IMR-90 (cell line): ENCODE results near the gene BFAR. TPM values are rescaled to one million over a fixed set of nuclear protein-coding genes. Genes with fewer than 3 reads are reported as not detected.

Experiments used
- ATAC-seq: fragments of 200-7000 bp; cut with Tn5 transposase; 2 replicates; pipeline ENCODE4 v1.9.1; 2020; ENCODE audit warnings: low read depth, mild to moderate bottlenecking, moderate library complexity
- BruUV-seq: library from RNA; stranded (reverse); fragments of 400-500 nt; replicated peaks from 2 replicates; lab custom pipeline; 2021; lab: Mats Ljungman, UMichigan
- CTCF ChIA-PET: fragments of 300-600 bp; formaldehyde crosslinking; extraction: SDS; loops from one replicate; lab custom pipeline; 2021; ENCODE audit warnings: antibody characterized with exemption; lab: Yijun Ruan, JAX
- POLR2A ChIA-PET: fragments of 300-600 bp; sonication (Branson Sonifier 250); formaldehyde crosslinking; loops from one replicate; lab custom pipeline; 2022; ENCODE audit warnings: antibody characterized with exemption; ENCODE audit not compliant: unreplicated experiment; lab: Charles Lee
- DNase-seq: peaks from one replicate; pipeline ENCODE4 v3.0.0; 2013
- H2AFZ ChIP-seq: replicated peaks from 2 replicates; pipeline ENCODE3; 2013; ENCODE audit warnings: low read length, mild to moderate bottlenecking; ENCODE audit not compliant: poor library complexity
- H2AK5ac ChIP-seq: 2 replicates; pipeline ENCODE4 v1.6.1; 2013; ENCODE audit warnings: low read depth, low read length, inconsistent platforms
- H2AK9ac ChIP-seq: replicated peaks from 2 replicates; pipeline ENCODE3; 2013; ENCODE audit warnings: mild to moderate bottlenecking, low read depth, low read length, moderate library complexity; ENCODE audit not compliant: poor library complexity
- H2BK120ac ChIP-seq: 2 replicates; pipeline ENCODE4 v1.6.1; 2013; ENCODE audit warnings: low read depth, low read length, inconsistent platforms
- H2BK15ac ChIP-seq: 3 replicates; pipeline ENCODE4 v1.6.1; 2013; ENCODE audit warnings: low read depth, low read length, inconsistent platforms
- H2BK20ac ChIP-seq: 2 replicates; pipeline ENCODE4 v1.6.1; 2013; ENCODE audit warnings: low read depth, mild to moderate bottlenecking, inconsistent platforms, low read length, moderate library complexity
- H2BK5ac ChIP-seq: 2 replicates; pipeline ENCODE4 v1.6.1; 2013; ENCODE audit warnings: mild to moderate bottlenecking, low read depth, low read length, inconsistent platforms; ENCODE audit not compliant: poor library complexity, severe bottlenecking
- H3K14ac ChIP-seq: replicated peaks from 2 replicates; pipeline ENCODE4 v1.6.1; 2013; ENCODE audit warnings: low read depth, low read length, inconsistent platforms
- H3K18ac ChIP-seq: 2 replicates; pipeline ENCODE4 v1.6.1; 2013; ENCODE audit warnings: low read depth, low read length, control low read depth
- H3K23ac ChIP-seq: 2 replicates; pipeline ENCODE4 v1.6.1; 2013; ENCODE audit warnings: low read depth, low read length, inconsistent platforms
- H3K27ac ChIP-seq: 2 replicates; pipeline ENCODE4 v1.5.1; 2013; ENCODE audit warnings: mild to moderate bottlenecking, control low read depth, low read length; ENCODE audit not compliant: insufficient read depth
- H3K27me3 ChIP-seq: 2 replicates; pipeline ENCODE4 v1.6.1; 2013; ENCODE audit warnings: low read length; ENCODE audit not compliant: control insufficient read depth, insufficient read depth
- H3K36me3 ChIP-seq: 2 replicates; pipeline ENCODE4 v1.6.1; 2013; ENCODE audit warnings: low read length, mixed read lengths; ENCODE audit not compliant: control insufficient read depth, insufficient read depth
- H3K4ac ChIP-seq: 2 replicates; pipeline ENCODE4 v1.6.1; 2013; ENCODE audit warnings: low read depth, low read length, inconsistent platforms
- H3K4me1 ChIP-seq: 2 replicates; pipeline ENCODE4 v1.6.1; 2013; ENCODE audit warnings: low read length, mixed read lengths; ENCODE audit not compliant: control insufficient read depth, insufficient read depth
- H3K4me2 ChIP-seq: 2 replicates; pipeline ENCODE4 v1.6.1; 2013; ENCODE audit warnings: low read depth, mild to moderate bottlenecking, control low read depth, low read length, moderate library complexity
- H3K4me3 ChIP-seq: 2 replicates; pipeline ENCODE4 v1.5.1; 2013; ENCODE audit warnings: low read depth, mild to moderate bottlenecking, control low read depth, low read length, moderate library complexity; ENCODE audit not compliant: insufficient read depth
- H3K56ac ChIP-seq: 2 replicates; pipeline ENCODE4 v1.6.1; 2013; ENCODE audit warnings: low read length, inconsistent platforms; ENCODE audit not compliant: insufficient read depth; ENCODE audit errors: extremely low read depth
- H3K79me1 ChIP-seq, 2 experiments: 2 replicates each; pipeline ENCODE4 v1.6.1; 2013; ENCODE audit warnings: low read length in 2 of 2, inconsistent platforms in 1 of 2, low read depth in 1 of 2
- H3K9ac ChIP-seq: 2 replicates; pipeline ENCODE4 v1.6.1; 2013; ENCODE audit warnings: low read depth, low read length, control low read depth
- H3K9me1 ChIP-seq: 2 replicates; pipeline ENCODE4 v1.6.1; 2013; ENCODE audit warnings: low read length, inconsistent platforms; ENCODE audit not compliant: insufficient read depth
- H3K9me3 ChIP-seq: 2 replicates; pipeline ENCODE4 v1.6.1; 2013; ENCODE audit warnings: low read length; ENCODE audit not compliant: control insufficient read depth, insufficient read depth
- H4K20me1 ChIP-seq: 2 replicates; pipeline ENCODE4 v1.6.1; 2013; ENCODE audit warnings: low read length, inconsistent platforms; ENCODE audit not compliant: insufficient read depth
- H4K5ac ChIP-seq: 2 replicates; pipeline ENCODE4 v1.6.1; 2013; ENCODE audit warnings: mild to moderate bottlenecking, low read depth, low read length, control low read depth
- H4K8ac ChIP-seq, 2 experiments: 2 replicates each; pipeline ENCODE4 v1.6.1; 2013; ENCODE audit warnings: low read depth in 2 of 2, low read length in 2 of 2, control low read depth in 1 of 2, inconsistent platforms in 1 of 2
- H4K91ac ChIP-seq: 2 replicates; pipeline ENCODE4 v1.6.1; 2013; ENCODE audit warnings: low read depth, low read length, inconsistent platforms; ENCODE audit not compliant: insufficient read depth
- CHD1 ChIP-seq: IDR thresholded peaks from 2 replicates; pipeline ENCODE4 v1.6.1; 2012; ENCODE audit warnings: low read depth, low read length, improper control_type of control experiment
- CTCF ChIP-seq: conservative IDR thresholded peaks from 2 replicates; pipeline ENCODE4 v1.5.1; 2012; ENCODE audit warnings: mild to moderate bottlenecking, low read depth, low read length, improper control_type of control experiment
- FOS ChIP-seq: fragments of 150-350 bp; IDR thresholded peaks from 2 replicates; pipeline ENCODE4 v1.6.1; 2016; ENCODE audit warnings: low read depth, low read length
- MAFK ChIP-seq: IDR thresholded peaks from 2 replicates; pipeline ENCODE4 v1.6.1; 2012; ENCODE audit warnings: low read depth, low read length, improper control_type of control experiment
- POLR2A ChIP-seq: IDR thresholded peaks from 2 replicates; pipeline ENCODE4 v1.6.1; 2012; ENCODE audit warnings: mild to moderate bottlenecking, low read depth, low read length
- RAD21 ChIP-seq: IDR thresholded peaks from 2 replicates; pipeline ENCODE4 v1.6.1; 2012; ENCODE audit warnings: low read length, improper control_type of control experiment
- SMC3 ChIP-seq: fragments of 150-350 bp; IDR thresholded peaks from 2 replicates; pipeline ENCODE4 v1.6.1; 2016; ENCODE audit warnings: low read depth, mild to moderate bottlenecking, antibody characterized with exemption, low read length, moderate library complexity
- WGBS, 2 experiments: methylation state at CpG; one replicate each; pipeline versions ENCODE4 v1.1.5 to v1.1.7; 2013; ENCODE audit warnings: missing lambda C conversion rate in 2 of 2; ENCODE audit not compliant: insufficient read length in 1 of 2; ENCODE audit errors: extremely low coverage in 2 of 2; 5-methylcytosine and 5-hydroxymethylcytosine counted together
- dilution Hi-C: fragments of 300-500 bp; cut with HindIII; formaldehyde crosslinking; loops from one replicate; pipeline ENCODE4 v1.14.3; 2018; ENCODE audit warnings: low sequenced_read_pairs; ENCODE audit not compliant: unreplicated experiment
- in situ Hi-C: fragments of 300-500 bp; cut with MboI; formaldehyde crosslinking; loops from 3 replicates; pipeline ENCODE4 v1.14.3; 2019; ENCODE audit warnings: low sequenced_read_pairs, inconsistent platforms, mixed read lengths
- intact Hi-C: fragments of 100-400 bp; cut with micrococcal nuclease; formaldehyde crosslinking; loops from 2 replicates; pipeline ENCODE4 v1.10.0; 2022
- polyA plus RNA-seq, 3 experiments: library from polyadenylated mRNA; depleted of rRNA; stranded (reverse); fragments of >200 nt; gene quantifications; 2 replicates each; pipeline ENCODE4 v1.2.3, GENCODE V29; 2012; ENCODE audit warnings: low replicate concordance in 1 of 3
- total RNA-seq: library from RNA; depleted of rRNA; stranded (reverse); fragments of >200 nt; gene quantifications from 2 replicates; pipeline ENCODE4 v1.2.3, GENCODE V29; 2012

Gene BFAR
- total and polyA plus RNA-seq, 2 of the 4 experiments (the other 2 are of a cell fraction): 46.6 to 56.5 TPM

GRCh38 chr16:14641926-14642325 is 9.2 kb downstream of the BFAR start:
- Histone ChIP-seq H3K23ac (no peak overlapping the region), H2BK5ac (no peak overlapping the region), H3K9me3 (no peaks in the 10 kb centered on the region), H3K27me3 (no peaks in the 10 kb centered on the region), H2BK20ac (no peak overlapping the region), H3K4ac (no peak overlapping the region), H3K27ac (no peak overlapping the region), H4K91ac (no peak overlapping the region), H2BK15ac (no peak overlapping the region), H3K9ac (no peak overlapping the region), H3K36me3 (peaks cover 36% of the 10 kb centered on the region), H3K4me1 (no peaks in the 10 kb centered on the region), H3K79me1 (peaks cover 9 to 56% of the 10 kb centered on the region in 2 experiments), H4K20me1 (peaks cover 55% of the 10 kb centered on the region), H2BK120ac (no peak overlapping the region), H3K9me1 (no peaks in the 10 kb centered on the region; the same call in 1 of the 2 replicates), H4K8ac (no peak overlapping the region), H4K5ac (no peak overlapping the region), H2AK9ac (no peak overlapping the region), H3K18ac (no peak overlapping the region), H2AFZ (no peak overlapping the region), H3K4me3 (no peak overlapping the region), H3K56ac (no peak overlapping the region), H2AK5ac (no peak overlapping the region), H3K14ac (no peak overlapping the region), H3K4me2 (no peak overlapping the region)
- CTCF ChIA-PET: interaction anchor here (0.6 kb wide), 1 partner anchor 13 kb away, joined by 6 read pairs; no protein-coding TSS in a partner anchor
- no peak for ATAC-seq
- dilution Hi-C loops: no loop called here
- POLR2A ChIA-PET: no interaction called here
- BruUV-seq: no TSS peak
- in situ Hi-C loops: loop anchor here (25.0 kb wide), 1 partner anchor 320 kb away; no protein-coding TSS in a partner anchor
- intact Hi-C loops: loop anchor here (1.0 kb wide), 1 partner anchor 8 kb away; no protein-coding TSS in a partner anchor
- TF ChIP-seq MAFK: no peak
- TF ChIP-seq POLR2A: no peak
- no peak for TF ChIP-seq FOS
- no peak for TF ChIP-seq SMC3
- no peak for TF ChIP-seq CHD1
- TF ChIP-seq CTCF: no peak
- no peak for TF ChIP-seq RAD21
- DNase-seq: no peak
- 80% methylated on average over 1 of the region's 7 CpGs; no CpG with 5 or more reads in 1 of the 2 experiments for WGBS, 2 experiments
